GM21526 (cell line): ENCODE results near the gene MARCHF6.

Experiments used
- ATAC-seq: cut with Tn5 transposase; IDR thresholded peaks from one replicate; pipeline ENCODE4 v1.9.1; 2021; ENCODE audit warnings: moderate library complexity; ENCODE audit not compliant: unreplicated experiment, low FRiP score

MARCHF6 gene, protein sequence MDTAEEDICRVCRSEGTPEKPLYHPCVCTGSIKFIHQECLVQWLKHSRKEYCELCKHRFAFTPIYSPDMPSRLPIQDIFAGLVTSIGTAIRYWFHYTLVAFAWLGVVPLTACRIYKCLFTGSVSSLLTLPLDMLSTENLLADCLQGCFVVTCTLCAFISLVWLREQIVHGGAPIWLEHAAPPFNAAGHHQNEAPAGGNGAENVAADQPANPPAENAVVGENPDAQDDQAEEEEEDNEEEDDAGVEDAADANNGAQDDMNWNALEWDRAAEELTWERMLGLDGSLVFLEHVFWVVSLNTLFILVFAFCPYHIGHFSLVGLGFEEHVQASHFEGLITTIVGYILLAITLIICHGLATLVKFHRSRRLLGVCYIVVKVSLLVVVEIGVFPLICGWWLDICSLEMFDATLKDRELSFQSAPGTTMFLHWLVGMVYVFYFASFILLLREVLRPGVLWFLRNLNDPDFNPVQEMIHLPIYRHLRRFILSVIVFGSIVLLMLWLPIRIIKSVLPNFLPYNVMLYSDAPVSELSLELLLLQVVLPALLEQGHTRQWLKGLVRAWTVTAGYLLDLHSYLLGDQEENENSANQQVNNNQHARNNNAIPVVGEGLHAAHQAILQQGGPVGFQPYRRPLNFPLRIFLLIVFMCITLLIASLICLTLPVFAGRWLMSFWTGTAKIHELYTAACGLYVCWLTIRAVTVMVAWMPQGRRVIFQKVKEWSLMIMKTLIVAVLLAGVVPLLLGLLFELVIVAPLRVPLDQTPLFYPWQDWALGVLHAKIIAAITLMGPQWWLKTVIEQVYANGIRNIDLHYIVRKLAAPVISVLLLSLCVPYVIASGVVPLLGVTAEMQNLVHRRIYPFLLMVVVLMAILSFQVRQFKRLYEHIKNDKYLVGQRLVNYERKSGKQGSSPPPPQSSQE

DNA sequence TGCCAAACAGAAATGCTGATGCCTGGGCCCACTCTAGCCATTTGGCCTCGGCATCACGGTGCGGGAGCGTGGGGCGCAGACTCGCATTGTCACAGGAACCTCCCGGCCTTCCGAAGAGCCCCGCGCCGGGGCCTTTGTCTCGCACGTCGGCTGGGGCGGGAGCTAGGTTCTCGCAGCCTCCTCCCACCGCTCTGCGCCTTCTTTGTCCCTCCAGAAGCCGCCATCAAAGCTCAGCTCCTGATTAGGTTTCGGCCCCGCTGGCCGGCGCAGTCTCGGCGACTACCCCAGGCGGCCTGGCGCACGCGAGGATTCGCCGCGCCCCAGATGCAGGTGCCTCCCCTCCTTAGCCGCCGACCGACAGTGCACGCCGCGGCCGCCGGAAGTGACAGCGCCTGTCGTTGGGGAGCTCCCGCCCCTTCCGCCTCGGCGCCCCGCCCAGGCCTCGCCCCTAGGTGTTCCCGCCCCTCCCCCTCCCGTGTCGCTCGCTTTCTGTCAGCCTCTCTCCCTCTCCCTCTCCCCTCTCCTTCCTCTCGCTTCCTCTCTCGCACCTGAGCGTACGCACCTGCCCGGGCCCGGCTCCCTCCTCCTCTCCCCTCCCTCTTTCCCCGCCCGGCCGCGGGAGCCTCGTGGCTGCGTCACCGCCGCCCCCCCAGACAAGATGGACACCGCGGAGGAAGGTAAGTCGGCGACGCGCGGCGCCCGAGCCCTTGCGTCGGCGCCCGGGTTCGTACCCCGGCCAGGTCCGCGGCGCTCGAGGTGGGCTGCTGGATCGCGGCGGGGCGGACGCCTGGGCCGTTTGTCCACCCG lies at the start of gene MARCHF6:
TSS of gene MARCHF6 (plus strand) at position 455 of the 807 bp plus-strand sequence. CDS start at position 659, 204 bp downstream.
- ATAC-seq = peak; percentile 87

DNA sequence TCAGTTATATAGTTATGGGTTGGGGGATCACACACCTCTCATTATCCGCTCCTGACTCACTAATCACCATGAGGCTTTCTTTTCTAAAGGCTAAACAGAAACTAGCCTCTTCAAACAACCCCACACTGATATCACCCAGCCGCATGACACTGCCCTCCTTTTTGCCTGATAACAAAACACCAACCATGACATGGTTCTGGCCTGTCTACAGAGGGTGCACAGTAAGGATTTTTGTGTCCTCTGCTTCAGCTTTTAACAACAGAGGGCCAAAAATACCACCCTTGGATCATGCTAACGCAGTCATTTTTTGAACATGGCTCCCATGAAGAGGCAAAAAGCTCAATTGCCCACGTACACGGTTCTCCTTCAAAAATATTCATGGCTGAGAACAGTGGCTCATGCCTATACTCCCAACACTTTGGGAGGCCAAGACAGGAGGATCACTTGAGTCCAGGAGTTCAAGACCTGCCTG lies 49.8 kb upstream of the MARCHF6 start:
- ATAC-seq = no peak

- no peak for ATAC-seq
These were observed 48.6 kb upstream of the MARCHF6 start for GRCh38 chr5:10304932-10305331.

GRCh38 chr5:10306114-10306513 lies 47.4 kb upstream of the MARCHF6 start:
- no peak for ATAC-seq

GRCh38 chr5:10306806-10307205 lies 46.7 kb upstream of the MARCHF6 start:
- ATAC-seq = no peak

DNA sequence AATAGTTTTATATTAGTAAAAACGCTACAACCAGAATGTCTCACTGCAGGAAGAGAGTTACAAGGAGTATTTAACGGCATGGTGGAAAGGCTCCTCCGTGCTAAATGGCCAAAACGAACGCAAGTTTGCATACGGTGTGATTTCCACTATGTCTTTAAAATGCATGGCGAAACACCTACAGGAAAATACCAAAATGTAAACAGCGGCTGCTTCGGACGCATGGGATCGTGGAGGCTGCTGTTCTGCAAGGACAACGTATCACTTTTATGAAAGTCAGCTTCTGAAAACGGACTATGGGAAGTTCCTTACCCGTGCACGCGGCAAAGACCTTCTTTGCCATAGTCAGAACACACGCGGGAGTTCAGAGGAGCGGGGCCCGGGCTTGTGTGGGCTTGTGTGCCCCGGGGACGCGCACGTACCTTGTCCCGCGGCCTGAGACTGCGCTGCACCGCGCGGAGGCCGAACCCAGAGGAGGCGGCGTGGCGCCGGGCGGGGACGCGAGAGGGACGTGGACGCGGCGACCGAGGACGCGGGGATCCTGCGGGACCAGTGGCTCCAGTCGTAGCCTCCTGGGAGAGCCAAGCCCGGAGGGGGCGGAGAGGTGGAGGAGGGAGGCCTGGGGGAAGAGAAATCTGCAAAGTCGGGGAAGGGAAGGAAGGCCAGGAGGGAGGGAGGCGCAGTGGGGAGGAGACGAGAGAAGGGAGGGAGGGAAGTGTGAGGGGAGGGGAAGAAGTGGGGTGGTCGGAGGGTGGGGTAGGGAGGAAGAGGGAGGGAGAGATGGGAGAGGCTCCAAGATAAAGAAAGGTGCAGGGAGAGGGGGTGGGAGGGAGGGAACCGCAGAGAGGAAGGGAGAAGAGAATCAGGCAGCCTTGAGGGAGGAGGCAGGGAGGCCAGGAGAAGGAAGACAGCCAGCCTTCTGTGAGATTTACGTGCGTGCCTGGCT lies 46.0 kb upstream of the MARCHF6 start, which contains the start of gene CMBL:
TSS of gene CMBL (minus strand) at position 697 of the 943 bp plus-strand sequence. CDS start 17,140 bp downstream, outside the sequence.
- ATAC-seq = peak; percentile 84

- no peak for ATAC-seq
These were observed 44.7 kb upstream of the MARCHF6 start for GRCh38 chr5:10308844-10309243.

GRCh38 chr5:10310066-10310779 lies 43.3 kb upstream of the MARCHF6 start:
- no peak for ATAC-seq

DNA sequence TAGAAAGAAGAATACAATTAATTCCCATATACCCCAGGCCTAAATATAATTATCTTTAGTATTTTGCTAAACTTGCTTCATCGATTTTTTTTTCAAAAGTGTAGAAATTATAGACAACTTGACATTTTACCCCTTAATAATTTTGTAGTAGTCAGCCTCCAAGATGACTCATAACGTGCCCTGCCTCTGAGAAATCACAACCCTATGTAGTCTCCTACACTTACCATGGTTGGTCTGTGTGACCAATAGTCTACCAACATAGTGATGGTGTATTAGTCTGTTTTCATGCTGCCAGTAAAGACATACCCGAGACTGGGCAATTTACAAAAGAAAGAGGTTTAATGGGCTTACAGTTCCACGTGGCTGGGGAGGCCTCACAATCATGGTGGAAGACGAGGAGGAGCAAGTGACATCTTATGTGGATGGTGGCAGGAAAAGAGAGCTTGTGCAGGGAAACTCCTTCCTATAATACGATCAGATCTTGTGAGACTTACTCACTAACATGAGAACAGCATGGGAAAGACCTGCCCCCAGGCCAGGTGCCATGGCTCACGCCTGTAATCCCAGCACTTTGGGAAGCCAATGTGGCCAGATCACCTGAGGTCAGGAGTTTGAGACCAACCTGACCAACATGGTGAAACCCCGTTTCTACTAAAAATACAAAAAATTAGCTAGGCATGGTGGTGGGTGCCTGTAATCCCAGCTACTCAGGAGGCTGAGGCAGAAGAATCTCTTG lies 42.5 kb upstream of the MARCHF6 start:
- peak; percentile 68 for ATAC-seq

GRCh38 chr5:10311595-10312425 lies 41.7 kb upstream of the MARCHF6 start:
- ATAC-seq = no peak

- no peak for ATAC-seq
These were observed 38.3 kb upstream of the MARCHF6 start for GRCh38 chr5:10315201-10315600.

DNA sequence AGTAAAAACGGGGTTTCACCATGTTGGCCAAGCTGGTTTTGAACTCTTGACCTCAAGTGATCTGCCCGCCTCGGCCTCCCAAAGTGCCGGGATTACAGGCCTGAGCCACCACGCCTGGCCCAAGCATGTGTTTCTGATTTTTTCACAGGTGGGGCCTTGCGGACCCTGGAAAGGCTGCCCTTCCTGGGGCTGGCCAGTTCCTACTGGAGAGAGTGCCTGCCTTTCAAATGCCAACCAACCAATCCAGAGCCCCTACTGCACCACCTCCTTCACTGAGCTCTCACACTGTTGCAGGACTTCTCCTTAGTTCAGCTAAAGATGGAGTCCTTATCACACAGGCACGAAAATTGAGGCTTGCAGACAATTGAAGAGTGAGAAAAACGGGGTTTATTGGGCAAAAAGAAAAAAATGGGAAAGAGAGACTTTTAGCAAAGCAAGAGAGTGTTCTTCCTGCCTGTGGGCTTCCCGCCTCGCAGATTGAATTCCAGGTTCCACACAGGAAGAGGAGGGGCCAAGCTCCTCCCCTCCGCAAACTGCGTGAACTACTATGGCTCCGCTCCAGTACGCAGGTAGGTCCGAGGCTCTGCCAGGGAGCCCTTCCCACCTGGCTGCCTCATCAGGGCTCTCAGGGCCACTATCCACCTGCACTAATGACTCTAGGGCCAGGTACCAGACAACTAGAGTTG lies 37.5 kb upstream of the MARCHF6 start:
- no peak for ATAC-seq

GRCh38 chr5:10317825-10318682 lies 35.4 kb upstream of the MARCHF6 start:
- ATAC-seq = no peak

DNA sequence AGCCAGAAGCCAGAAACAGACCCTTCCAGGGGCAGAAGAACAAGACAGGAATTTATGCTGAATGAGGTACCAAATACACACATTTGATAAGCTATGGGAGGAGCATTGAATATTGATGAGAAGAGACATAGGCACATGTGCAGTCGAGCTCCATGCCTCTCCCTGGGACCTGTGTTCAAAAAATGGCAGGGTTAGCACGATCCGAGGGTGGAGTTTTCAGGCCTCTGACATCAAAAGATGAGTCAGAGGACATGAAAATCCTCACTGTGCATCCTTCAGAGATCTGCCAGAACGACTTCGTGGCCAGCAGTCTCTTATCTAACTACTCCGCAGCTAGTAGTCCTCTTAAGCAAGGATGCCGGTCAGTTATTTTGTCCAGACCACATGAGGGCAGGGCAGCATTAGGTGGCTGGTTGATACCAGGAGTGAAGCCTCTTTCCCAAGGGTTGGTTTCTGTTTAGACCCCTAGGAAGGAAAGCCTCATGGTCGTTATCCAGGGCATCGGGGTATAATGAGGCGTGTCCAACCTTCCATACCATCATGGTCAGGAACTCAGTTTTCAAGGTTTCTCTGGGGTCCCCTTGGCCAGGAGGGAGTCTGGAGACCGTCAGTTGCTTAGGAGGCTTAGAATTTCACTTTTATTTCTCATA lies 34.2 kb upstream of the MARCHF6 start:
- ATAC-seq = no peak

- ATAC-seq = no peak
These were observed 32.7 kb upstream of the MARCHF6 start for GRCh38 chr5:10320793-10321192.
